Colonic mucosa (tissue), 4 donors: ENCODE measurements around the gene QRFP. TPM values are rescaled to one million over a fixed set of nuclear protein-coding genes. Genes with fewer than 3 reads are reported as not detected.

Source experiments
- DNase-seq: peaks from one replicate; pipeline ENCODE4 v3.0.0-alpha.2; 2020
- H3K27ac ChIP-seq: fragments of 200-600 bp; one replicate; pipeline ENCODE4 v1.8.0; 2021
- H3K27me3 ChIP-seq: fragments of 200-600 bp; one replicate; pipeline ENCODE4 v1.8.0; 2021
- H3K36me3 ChIP-seq: fragments of 200-600 bp; one replicate; pipeline ENCODE4 v1.8.0; 2021
- H3K4me1 ChIP-seq: fragments of 200-600 bp; one replicate; pipeline ENCODE4 v1.8.0; 2021; ENCODE audit warnings: mild to moderate bottlenecking
- H3K4me3 ChIP-seq: fragments of 200-600 bp; one replicate; pipeline ENCODE4 v1.8.0; 2021
- H3K9ac ChIP-seq, 2 donors: one replicate each; pipeline ENCODE4 v1.7.0; 2013; ENCODE audit warnings: control low read depth in 2 of 2, low read depth in 2 of 2, low read length in 2 of 2
- H3K9me3 ChIP-seq: fragments of 200-600 bp; one replicate; pipeline ENCODE4 v1.8.0; 2021
- CTCF ChIP-seq: fragments of 200-600 bp; IDR thresholded peaks from one replicate; pipeline ENCODE4 v1.8.0; 2022; ENCODE audit warnings: antibody characterized with exemption, mild to moderate bottlenecking
- intact Hi-C: fragments of 100-400 bp; cut with DNase I; formaldehyde crosslinking; loops from one replicate; pipeline ENCODE4 v1.14.1; 2022
- total RNA-seq, 2 donors: library from RNA; stranded (reverse); fragmentation: NEBNext Ultra II Directional in 1 of 2; extraction: Animal tissue kit (Norgen Biotek cat#: 25700) in 1 of 2; gene quantifications; one replicate each; pipeline ENCODE4 v1.2.1, GENCODE V29; 2021
- donor health status: healthy.
- donor health status: DM: no; HTN: no; CAD: no.
- donor health status: DM: no; HTN: no; CAD: no.

QRFP gene
- total RNA-seq, 2 donors from 2014 or later, result 0.77 TPM; not detected in 1

- DNase-seq, result no peak
- no peak for TF ChIP-seq CTCF
- Histone ChIP-seq H3K9ac (no peak overlapping the region), H3K9me3 (no peaks in the 10 kb centered on the region), H3K4me1 (no peaks in the 10 kb centered on the region), H3K36me3 (no peaks in the 10 kb centered on the region), H3K27ac (no peak overlapping the region), H3K27me3 (no peaks in the 10 kb centered on the region), H3K4me3 (no peak overlapping the region)
- intact Hi-C loops, result loop anchor here (5.0 kb wide), 1 partner anchor 123 kb away; no protein-coding TSS in a partner anchor
Measured at GRCh38 chr9:130873966-130874365, 22.6 kb downstream of the QRFP start.

- H3K4me3 ChIP-seq, result no peak overlapping the region
- no peaks in the 10 kb centered on the region for H3K27me3 ChIP-seq
- no peak for TF ChIP-seq CTCF
- intact Hi-C loops, result loop anchor here (5.0 kb wide), 1 partner anchor 124 kb away; no protein-coding TSS in a partner anchor
- no peaks in the 10 kb centered on the region for H3K36me3 ChIP-seq
- peak; percentile 92 for DNase-seq
- peak overlapping the region in 1 of 2 donors; percentile 66 for H3K9ac ChIP-seq
- no peaks in the 10 kb centered on the region for H3K9me3 ChIP-seq
- no peaks in the 10 kb centered on the region for H3K4me1 ChIP-seq
- peak overlapping the region; percentile 19 for H3K27ac ChIP-seq
Measured at GRCh38 chr9:130872912-130873503, 23.6 kb downstream of the QRFP start.

GRCh38 chr9:130872508-130872907, 24.1 kb downstream of the QRFP start:
- DNase-seq, result no peak
- TF ChIP-seq CTCF, result no peak
- Histone ChIP-seq H3K27me3 (no peaks in the 10 kb centered on the region), H3K9me3 (no peaks in the 10 kb centered on the region), H3K4me3 (no peak overlapping the region), H3K4me1 (no peaks in the 10 kb centered on the region), H3K27ac (peak overlapping the region; percentile 19), H3K36me3 (no peaks in the 10 kb centered on the region), H3K9ac (peak overlapping the region in 1 of 2 donors; percentile 66)
- intact Hi-C loops, result loop anchor here (5.0 kb wide), 1 partner anchor 125 kb away; no protein-coding TSS in a partner anchor

- intact Hi-C loops, result loop anchor here (5.0 kb wide), 1 partner anchor 125 kb away; no protein-coding TSS in a partner anchor
- no peak overlapping the region for H3K4me3 ChIP-seq
- no peaks in the 10 kb centered on the region for H3K36me3 ChIP-seq
- no peaks in the 10 kb centered on the region for H3K9me3 ChIP-seq
- no peak overlapping the region for H3K9ac ChIP-seq
- TF ChIP-seq CTCF, result no peak
- no peaks in the 10 kb centered on the region for H3K27me3 ChIP-seq
- H3K27ac ChIP-seq, result no peak overlapping the region
- DNase-seq, result no peak
- no peaks in the 10 kb centered on the region for H3K4me1 ChIP-seq
Measured at GRCh38 chr9:130872093-130872492, 24.5 kb downstream of the QRFP start.

- TF ChIP-seq CTCF, result no peak
- H3K4me3 ChIP-seq, result no peak overlapping the region
- H3K4me1 ChIP-seq, result no peaks in the 10 kb centered on the region
- H3K27ac ChIP-seq, result no peak overlapping the region
- no peak overlapping the region for H3K9ac ChIP-seq
- no peaks in the 10 kb centered on the region for H3K36me3 ChIP-seq
- intact Hi-C loops, result loop anchor here (5.0 kb wide), 1 partner anchor 126 kb away; no protein-coding TSS in a partner anchor
- no peaks in the 10 kb centered on the region for H3K27me3 ChIP-seq
- H3K9me3 ChIP-seq, result no peaks in the 10 kb centered on the region
- no peak for DNase-seq
Measured at GRCh38 chr9:130871395-130872062, 25.1 kb downstream of the QRFP start.
